GM19397 (cell line): Measurements from ENCODE around the gene ADGRD1.

ENCODE experiments used
- ATAC-seq: cut with Tn5 transposase; IDR thresholded peaks from one replicate; pipeline ENCODE4 v1.9.1; 2021; ENCODE audit warnings: mild to moderate bottlenecking, moderate library complexity; ENCODE audit not compliant: unreplicated experiment

ADGRD1 gene

DNA sequence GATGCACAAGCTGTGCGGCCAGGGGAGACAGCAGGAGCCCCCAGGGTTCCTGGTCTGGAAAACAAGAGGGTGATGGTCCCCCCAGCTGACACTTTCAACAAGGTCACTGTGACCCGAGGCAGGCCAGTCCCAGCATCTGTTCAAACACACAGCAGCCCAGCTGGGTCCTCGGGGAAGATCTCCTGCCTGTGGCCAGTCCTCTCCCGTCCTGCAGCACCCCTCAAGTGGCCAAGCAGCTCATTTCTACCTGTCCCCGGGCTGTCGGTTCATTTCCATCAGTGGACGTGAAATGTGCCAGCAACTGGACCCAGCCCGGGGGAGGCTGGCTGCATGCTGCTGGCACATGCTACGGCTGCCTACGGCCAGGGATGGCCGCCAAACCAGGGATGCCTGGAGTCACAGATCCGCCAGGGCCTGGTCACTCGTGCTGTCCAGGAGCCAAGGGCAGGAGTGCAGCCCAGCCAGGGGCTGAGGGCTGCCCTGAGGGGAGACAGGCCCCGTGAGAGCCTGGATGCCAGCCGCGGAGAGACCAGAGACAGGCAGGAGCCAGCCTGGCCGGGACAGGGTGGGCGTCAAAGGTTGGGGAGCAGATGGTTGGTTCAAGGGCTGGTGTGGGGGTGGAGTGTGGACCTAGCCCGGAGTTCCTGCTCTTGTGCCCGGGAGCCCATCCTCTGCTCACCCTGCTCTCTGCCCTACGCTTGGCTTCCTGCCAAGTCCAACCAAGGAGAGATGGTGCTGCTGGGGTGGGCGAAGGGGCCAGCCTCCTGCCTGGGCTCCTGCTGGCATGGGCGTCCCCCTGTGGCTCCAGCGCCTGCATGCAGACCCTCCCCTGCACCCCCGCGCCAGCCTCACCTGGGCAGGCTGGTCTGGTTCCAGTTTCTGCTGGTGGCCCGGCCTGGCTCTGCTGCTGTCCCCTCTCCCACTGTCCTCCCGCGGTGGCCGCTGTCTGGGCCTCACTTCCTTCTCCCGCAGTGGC lies 143.8 kb downstream of the ADGRD1 start:
- ATAC-seq, result no peak

DNA sequence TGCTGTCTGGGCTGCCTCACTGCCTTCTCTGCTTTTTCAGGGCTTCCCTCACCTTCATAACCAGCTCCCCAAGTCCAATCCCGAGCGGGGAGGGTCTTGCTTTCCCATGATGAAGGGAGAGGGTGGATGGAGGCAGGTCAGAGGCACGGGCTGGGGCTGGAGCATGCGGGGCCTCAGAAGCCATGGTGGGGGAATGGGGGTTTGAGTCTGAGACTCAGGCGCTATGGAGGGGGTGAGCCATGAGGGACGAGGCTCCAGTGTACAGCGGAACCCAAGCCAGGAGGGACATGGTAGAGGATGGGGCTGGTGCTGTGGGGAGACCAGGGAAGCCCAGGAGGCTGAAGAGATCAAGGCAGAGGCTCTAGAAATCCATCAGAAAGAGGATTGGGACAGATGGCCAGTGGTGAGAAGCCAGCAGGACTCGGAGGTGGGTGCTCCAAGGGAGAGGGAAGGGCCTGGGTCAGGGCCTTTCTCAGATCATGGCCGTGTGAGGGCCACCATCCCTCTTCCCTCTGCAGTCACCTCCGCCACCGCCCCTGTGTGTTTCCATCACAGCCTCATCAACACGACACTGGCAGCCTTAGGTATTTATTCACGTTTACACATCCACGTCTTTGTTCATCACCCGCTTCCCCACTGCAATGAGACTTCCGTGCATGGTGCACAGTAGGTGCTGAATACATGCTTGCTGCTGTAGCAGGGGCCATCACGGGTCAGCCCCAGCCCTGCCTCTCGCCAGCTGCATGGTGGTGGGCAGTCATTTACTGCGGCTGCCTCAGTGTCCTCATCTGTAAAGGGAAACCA lies 144.7 kb downstream of the ADGRD1 start:
- no peak for ATAC-seq

DNA sequence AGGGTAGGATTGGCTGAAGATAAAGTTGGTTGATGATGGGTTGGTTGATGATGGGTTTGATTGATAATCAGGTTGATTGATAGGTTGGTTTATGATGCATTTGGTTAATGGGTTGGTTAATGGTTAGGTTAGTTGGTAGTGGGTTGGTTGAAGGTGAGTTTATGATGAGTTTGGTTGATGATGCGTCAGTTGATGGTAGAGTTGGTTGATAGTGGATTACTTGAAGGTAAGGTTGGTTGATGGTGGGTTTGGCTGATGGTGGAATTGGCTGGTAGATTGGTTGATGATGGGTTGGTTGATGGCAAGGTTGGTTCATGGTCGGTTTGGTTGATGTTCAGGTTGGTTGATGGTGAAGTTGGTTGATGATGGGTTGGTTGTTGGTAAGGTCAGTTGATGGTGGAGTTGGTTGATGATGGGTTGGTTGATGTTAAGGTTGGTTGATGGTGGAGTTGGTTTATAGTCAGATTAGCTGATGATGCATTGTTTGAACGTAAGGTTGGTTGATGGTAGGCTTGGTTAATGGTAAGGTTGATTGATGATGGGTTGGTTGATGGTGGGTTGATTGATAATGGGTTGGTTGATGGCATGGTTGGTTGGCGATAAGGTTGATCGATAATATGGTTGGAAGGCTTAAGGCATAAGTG lies 146.4 kb downstream of the ADGRD1 start:
- ATAC-seq, result no peak

DNA sequence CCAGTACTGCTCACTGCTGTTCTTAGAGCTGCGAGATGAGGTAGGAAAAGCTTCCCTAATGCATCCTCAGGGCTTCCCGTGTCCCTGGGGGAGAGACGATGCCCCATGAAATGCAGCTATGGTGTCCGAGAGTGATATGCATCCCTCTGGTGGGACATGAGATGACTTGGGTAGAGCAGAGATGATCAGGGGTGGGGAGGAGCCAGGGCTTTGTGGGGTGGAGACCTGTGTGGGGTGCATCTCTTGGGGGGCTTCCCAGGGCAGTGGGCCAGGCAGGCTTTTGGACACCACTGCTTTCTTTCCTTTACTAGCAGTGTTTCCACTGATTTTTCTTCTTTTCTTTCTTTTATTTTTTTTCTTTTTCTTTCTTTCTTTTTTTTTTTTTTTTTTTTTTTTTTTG lies 147.3 kb downstream of the ADGRD1 start:
- no peak for ATAC-seq

DNA sequence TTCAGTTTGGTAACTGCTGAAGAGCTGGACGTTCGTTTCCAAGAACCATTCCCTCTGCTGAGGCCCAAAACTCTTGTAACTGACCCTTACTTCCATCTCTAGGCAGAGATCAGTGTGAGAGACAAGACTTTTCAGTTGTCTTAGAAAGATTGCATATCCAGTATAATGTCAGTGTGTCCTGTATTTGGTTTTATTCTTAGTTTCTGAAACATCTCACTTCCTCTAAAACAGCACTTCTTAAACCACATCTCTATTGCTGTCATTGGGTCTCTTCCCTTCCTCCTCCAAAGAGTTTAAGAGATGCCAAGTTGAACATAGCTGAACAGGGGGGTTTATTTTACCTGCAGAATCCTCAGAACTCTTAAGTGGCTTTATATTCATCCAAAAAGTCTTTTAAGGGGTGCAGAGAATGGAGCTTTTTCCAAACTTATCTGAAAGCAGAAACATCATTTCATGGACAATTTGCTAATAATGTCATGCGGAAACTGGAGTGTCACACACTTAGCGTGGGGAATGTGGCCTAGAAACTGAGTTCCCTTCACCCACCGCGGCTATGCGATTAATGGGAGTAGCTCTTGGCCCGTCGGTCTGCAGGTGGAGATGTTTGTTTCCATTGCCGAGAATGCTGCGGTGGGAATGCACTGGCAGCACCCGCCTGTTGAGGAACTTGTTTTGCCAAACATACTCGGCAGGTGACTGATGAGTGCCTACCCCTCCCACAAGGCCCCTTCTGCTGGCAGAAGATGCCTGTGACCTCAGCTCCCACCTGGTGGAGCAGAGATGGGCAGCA lies 148.2 kb downstream of the ADGRD1 start:
- ATAC-seq, result no peak

DNA sequence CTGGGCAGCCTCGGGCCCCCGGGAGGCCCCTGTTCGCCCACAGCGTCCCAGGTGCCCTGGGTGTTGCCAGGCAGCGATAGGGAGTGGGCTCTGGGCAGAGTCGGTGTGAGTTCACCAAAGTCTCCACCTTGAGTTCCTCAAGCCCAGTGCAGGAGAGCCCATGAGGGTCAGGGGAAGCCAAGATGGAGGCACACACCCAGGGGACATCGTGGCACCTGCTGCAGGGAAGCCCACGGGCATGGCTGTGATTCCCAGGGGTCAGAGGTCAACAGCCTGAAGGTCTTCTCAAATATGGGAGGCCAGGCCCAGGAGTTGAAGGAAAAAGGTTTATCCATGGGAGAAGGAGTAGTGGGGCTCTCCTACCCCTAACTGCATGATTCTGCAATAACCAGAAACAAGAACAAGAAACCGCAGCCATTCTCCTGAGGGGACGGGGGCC lies 148.8 kb downstream of the ADGRD1 start:
- no peak for ATAC-seq

DNA sequence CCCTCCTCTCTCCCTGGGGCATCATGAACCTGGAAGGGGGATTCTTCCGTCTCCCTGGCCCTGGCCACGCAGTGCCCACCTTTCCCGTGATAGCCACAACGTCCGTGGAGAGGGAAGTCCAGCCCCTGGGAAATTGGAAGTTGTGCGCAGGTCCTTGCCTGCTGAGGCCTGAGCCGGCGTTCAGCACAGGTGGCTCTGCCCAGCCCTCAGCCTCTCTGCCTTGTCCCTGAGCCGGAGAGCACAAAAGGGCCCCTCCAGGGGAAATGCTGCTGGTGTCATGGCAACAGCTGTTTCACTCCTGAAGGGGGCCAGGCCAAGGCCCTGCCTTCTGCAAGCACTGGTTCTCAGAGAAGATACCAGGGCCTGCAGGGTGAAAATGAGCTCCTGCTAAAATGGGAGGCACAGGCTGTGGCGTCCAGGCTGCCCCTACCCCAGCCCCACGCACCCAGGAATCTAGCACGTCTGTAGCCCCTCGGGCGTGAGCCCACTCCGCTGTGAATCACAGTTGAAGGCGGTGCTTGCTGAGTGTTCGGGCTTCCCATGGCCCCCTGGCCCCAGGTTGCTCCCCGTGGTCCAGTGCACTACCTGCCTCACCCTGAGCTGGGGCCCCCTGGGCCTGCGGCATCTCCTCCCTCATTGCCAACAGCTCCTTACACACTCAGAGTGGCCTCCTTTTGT lies 149.4 kb downstream of the ADGRD1 start:
- ATAC-seq, result no peak

DNA sequence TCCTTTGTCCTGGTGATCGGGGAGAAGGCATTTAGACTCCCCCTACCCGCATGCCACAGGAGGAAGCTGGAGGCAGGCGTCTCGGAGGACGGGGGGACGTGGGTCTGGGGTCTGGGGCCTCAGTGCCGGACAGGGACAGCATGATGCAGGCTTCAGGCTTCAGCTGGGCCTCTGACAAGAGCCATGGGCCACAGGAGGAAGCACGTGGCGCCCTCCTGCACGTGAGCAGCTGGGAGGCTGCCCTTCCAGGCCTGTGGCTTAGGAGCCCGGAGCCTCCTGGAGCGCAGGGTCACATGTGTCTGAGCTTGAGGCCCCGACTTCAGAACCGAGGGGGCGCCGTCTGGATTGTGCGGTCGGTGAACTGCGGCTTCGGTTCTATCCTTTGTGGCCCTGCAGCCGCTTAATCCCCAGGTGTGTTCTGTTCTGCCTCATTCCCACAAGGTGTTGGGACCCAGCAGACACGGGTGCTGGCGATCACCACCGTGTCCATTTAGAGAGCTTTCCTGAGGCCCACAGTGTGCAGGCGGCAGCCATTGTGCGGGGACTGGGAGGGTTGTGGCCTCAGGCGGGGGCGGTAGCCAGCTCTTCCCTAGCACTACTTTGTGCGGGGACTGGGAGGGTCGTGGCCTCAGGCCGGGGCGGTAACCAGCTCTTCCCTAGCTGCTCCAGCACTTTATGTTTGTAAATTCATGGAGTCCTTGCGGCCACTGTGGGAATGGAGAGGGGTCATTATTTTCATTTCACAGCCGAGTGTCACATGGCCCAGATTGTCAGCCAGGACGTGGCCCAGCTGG lies 150.2 kb downstream of the ADGRD1 start:
- ATAC-seq, result no peak

DNA sequence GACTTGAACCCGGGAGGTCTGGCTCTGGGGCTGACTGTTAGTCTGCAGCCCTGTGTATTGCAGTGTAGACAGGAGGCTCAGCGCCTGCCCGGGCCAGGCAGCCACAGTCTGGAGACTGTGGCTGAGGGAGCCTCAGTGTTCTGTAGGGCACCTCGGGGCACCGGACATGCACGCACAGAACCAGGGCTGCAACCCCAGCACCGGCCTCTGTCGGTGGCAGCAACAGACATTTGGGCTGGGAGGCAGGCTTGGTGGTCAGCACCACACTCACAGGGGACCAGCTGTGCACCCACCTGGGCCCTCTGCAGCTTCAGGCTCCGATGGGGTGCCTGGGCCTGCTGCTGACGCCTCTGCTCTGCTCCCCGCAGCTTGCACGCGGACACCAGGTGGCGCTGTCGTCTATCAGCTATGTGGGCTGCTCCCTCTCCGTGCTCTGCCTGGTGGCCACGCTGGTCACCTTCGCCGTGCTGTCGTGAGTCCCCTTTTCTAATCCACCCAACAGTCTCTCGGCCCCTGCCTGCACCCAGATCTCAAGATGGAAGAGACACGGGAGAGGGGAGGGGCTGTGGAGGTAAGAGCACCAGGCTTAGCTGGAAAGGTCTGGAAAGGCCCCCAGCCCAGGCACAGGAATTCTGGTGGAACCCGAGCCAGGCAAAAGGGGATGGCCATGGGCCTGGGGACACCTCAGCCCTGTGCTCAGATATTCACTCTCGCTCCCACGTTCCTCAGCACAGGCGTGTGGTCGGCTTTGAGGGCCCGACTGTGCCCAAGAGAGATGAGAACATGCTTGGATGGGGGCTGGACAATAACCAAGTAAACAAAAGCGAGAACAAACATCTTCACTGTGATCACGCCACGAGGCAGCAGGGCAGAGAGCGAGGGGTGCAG lies 151.0 kb downstream of the ADGRD1 start:
- peak; percentile 69 for ATAC-seq

DNA sequence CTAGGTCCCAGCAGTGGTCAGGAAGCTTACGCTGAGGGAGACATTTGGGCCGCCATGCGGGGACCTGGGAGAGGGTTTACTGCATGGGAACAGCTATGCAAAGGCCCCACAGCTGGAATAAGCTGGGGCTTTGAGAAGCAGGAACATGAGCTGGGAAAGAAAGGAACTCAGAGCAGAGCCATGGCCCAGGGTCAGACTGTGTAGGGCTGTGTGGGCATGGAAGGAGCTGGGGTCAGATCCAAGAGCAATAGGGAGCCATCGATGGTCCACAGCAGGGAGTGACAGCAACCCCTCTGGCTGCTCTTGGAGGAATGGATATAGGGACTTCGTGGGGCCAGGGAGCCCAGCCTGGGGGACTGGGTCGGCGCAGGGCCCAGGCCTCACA lies 151.6 kb downstream of the ADGRD1 start:
- ATAC-seq, result no peak

DNA sequence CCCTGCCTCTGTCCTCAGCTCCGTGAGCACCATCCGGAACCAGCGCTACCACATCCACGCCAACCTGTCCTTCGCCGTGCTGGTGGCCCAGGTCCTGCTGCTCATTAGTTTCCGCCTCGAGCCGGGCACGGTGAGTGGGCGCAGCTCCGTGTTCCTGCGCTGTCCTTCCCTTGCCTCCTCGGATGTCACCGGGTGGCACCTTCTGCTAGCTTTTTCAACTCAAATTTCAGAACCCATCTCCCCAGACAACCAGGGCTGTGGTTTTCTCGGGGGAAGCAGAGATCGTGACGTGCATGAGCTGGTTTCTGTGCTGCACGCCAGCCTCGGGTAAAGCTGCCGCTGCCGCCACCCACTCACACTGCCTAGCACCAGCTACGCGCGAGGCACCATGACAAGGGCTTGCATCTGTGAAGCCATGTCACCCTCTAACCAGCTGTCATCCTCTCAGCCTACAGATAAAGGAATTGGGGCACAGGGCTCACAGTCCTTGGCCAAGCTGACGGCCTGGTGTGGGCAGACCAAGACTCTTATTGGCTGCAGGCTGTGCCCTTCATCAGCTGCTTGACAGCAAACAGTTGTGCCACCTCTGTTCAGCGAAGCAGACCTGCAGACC lies 152.1 kb downstream of the ADGRD1 start:
- ATAC-seq, result no peak

DNA sequence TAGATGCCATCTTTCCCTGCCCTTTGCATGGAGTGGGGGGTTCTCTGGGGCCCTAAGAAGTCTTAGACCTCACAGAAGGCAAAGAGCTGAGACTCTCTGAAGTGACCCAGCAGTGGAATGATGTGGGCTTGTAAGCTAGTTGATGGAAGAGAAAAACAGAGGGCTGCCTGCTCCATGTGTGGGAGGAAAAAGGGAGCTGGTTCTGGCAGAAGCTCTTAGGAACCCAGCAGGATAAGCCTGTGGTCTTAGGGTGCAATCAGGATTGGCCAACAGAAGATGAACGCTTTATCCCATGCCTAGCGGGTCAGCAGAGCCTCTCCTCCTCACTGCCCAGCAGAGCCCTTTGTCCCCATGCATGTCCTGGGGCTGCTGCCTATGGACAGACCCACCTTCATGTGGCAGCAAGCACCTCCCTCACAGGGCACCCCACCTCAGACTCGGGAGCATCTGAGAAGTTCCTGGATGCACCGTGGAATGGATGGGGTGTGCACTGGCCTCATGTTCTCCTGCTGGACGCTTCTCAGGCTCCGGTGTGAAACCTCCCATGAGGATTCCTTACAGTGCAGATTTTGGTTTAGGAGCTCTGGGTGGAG lies 152.7 kb downstream of the ADGRD1 start:
- no peak for ATAC-seq

DNA sequence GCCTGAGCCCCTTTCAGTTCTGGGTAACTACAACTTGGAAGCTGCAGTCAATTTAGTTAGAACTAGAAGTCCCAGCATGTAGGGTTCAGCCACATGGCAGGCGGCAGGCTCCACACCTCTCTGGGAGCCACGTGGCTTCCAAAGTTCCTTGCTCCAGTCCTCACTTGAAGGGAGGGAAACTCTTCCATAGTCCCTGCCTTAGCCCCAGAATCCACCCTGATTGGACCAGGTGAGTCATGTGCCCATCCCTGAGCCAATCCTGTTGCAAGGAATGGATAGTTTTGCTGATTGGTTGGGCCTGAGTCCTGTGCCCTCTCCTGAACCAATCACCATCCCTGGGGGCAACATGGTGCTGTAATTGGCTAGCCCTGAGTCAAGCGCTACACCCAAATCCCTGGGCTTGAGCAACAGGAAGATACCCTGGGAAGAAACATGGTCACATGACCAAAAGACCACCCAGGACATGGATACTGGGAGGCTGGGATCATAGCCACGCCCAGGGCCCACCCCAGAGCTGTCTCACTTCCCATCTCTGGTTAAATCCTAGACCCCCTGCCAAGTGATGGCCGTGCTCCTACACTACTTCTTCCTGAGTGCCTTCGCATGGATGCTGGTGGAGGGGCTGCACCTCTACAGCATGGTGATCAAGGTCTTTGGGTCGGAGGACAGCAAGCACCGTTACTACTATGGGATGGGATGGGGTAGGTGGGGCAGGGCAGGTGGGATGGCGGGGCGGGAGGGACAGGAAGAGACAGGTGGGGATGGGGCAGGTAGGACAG lies 154.7 kb downstream of the ADGRD1 start:
- ATAC-seq, result no peak

DNA sequence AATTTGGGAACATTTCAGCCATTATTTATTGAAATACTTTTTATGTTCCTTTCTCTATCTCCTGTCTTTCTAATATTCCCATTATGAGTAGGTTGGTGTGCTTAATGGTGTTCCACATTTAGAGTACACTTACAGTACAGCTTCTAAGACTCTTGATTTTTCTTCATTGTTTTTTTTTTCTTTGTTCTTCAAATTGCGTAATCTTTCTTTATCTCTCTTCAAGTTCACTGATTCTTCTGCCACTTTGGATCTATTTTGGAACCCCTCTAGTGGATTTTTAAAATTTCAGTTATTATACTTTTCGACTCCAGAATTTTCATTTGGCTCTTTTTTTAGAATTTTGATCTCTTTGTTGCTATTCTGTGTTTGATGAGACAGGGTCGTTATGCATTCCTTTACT lies 157.7 kb downstream of the ADGRD1 start:
- no peak for ATAC-seq

DNA sequence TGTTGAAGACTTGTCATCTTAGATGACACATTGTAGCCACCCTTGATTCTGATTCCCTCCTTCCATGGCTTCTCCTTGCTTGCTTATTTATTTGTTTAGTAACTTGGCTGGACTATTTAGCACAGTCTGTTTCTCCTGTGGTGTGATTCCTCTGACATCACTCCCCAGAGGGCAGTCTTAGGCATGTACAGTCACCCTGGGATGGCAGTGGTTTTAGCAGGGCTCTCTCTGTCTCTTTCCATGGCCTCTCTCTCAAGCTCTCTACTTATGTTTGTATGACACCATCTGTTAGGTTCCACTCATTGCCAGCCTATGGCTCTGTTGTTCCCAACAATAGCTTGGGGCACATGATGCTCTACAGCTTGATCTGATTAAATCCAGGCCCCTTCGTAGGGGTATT lies 158.3 kb downstream of the ADGRD1 start:
- no peak for ATAC-seq

DNA sequence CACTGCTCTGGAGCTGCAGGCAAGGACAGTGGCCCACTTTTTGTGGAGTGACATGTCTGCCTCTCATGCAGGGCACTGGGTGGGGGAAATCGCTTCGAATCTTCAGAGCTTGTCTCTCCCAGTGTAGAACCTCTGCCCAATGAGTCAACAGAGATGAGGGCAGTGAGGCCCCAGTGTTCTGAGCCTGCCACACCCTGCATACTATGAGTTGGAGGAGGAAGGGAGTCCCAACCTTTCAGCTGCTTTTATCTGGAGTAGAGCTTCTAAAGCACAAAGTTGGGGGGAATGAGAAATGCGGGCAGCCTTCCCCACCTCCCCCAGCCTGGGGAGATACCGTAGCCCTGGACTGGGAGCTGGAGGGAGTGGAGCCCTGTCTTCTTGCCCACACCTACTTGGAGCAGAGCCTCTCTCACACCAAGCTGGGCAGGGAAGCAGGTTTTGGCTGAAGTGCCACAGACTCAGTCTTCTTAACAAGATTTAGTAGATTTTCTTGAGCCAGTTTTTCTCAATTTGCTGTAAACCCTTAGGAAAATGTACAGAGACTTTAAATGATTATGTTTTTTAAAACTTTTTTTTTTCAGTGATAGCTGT lies 159.1 kb downstream of the ADGRD1 start:
- no peak for ATAC-seq
